Thyroid gland (tissue), 4 donors: ENCODE data around the gene RNPEP.

Experiments used
- CTCF ChIP-seq, 6 experiments: fragments of 200-600 bp in 3 of 6; fragments of 450-650 bp in 3 of 6; sonication (generic) in 3 of 6; IDR thresholded peaks; one replicate each; pipeline ENCODE4 v1.5.1; 2016 to 2019; ENCODE audit warnings: antibody characterized with exemption in 6 of 6, mild to moderate bottlenecking in 2 of 6, inconsistent platforms in 1 of 6, moderate library complexity in 1 of 6
- POLR2A ChIP-seq, 2 donors: fragments of 450-650 bp; IDR thresholded peaks; one replicate each; pipeline ENCODE4 v1.6.1; 2017; ENCODE audit warnings: antibody characterized with exemption in 2 of 2, mild to moderate bottlenecking in 2 of 2, moderate library complexity in 1 of 2

GRCh38 chr1:202002507-202002906 is 20.1 kb downstream of the RNPEP start:
- TF ChIP-seq CTCF (IDR thresholded peaks at IDR 0.05) (no peak), POLR2A (IDR thresholded peaks at IDR 0.05) (no peak)
